ENCODE data around the gene VASP.

DNA sequence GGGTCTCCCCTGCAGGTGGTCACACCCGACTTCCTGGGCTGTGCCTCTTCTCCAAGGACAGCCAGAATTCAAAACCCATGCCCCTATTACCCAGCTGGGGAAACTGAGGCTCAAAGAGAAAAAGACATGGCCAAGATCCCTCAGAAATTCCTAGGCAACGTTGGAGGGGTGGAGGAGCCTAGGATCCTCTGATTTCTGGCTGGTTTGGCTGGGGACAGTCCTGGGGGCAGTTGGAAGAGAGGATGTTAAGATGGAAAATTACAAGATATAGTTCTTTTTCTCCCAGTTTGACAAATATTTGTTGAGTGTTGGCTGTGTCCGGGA, 2.4 kb downstream of the VASP start:
- TF ChIP-seq, protein P1, sequence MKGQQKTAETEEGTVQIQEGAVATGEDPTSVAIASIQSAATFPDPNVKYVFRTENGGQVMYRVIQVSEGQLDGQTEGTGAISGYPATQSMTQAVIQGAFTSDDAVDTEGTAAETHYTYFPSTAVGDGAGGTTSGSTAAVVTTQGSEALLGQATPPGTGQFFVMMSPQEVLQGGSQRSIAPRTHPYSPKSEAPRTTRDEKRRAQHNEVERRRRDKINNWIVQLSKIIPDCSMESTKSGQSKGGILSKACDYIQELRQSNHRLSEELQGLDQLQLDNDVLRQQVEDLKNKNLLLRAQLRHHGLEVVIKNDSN (IDR thresholded peaks at IDR 0.05) = no peak
- TF ChIP-seq EP300 (IDR thresholded peaks at IDR 0.05; ENCODE audit: borderline replicate concordance) (no peak), TCF12 (IDR thresholded peaks at IDR 0.05; ENCODE audit: low read depth) (no peak), FOXM1 (IDR thresholded peaks at IDR 0.05; ENCODE audit: borderline replicate concordance, low read depth) (no peak), YY1 (IDR thresholded peaks at IDR 0.05; ENCODE audit: low read depth) (no peak), RAD21 (IDR thresholded peaks at IDR 0.05; ENCODE audit: low read depth) (no peak)
